A549 (cell line): ENCODE results near the gene SEC16B. TPM values are rescaled to one million over a fixed set of nuclear protein-coding genes. Genes with fewer than 3 reads are reported as not detected.
A peak's percentile ranks its signal among the peaks of the same experiment; 100 is the strongest.

Source experiments
- ATAC-seq, 2 experiments: fragments of 200-7000 bp in 1 of 2; fragments of >200 bp in 1 of 2; cut with Nextera tagmentation in 1 of 2; cut with Tn5 transposase in 1 of 2; 3 replicates each; pipeline versions ENCODE4 v1.8.0 to v1.9.1; 2018 to 2020; ENCODE audit warnings: mild to moderate bottlenecking in 1 of 2, moderate library complexity in 1 of 2
- CTCF ChIA-PET: fragments of 300-600 bp; sonication (Branson Sonifier 250); formaldehyde crosslinking; extraction: SDS; loops from one replicate; lab custom pipeline; 2021; ENCODE audit warnings: antibody characterized with exemption, inconsistent platforms; lab: Yijun Ruan, JAX
- POLR2A ChIA-PET: fragments of 350-600 bp; formaldehyde crosslinking; extraction: SDS; loops from one replicate; lab custom pipeline; 2021; ENCODE audit warnings: antibody characterized with exemption, inconsistent platforms; lab: Yijun Ruan, JAX
- DNase-seq, 2 experiments: peaks; one replicate each; pipeline versions ENCODE4 v3.0.0 to v3.0.0-alpha.2; 2011 to 2016; ENCODE audit warnings: low read depth in 1 of 2, low spot score in 1 of 2
- FAIRE-seq: peaks from 2 replicates; lab custom pipeline; 2011; peaks lifted over from hg19 to GRCh38; lab: Jason Lieb, UNC
- H3K27ac ChIP-seq, 2 experiments: fragments of >200 bp; sonication (Bioruptor Twin); formaldehyde crosslinking; 3 replicates each; pipeline ENCODE4 v1.5.1; 2016 to 2017
- H3K4me1 ChIP-seq: fragments of >200 bp; sonication (Bioruptor Twin); formaldehyde crosslinking; 3 replicates; pipeline ENCODE4 v1.6.1; 2016
- H3K4me2 ChIP-seq: fragments of >200 bp; sonication (Bioruptor Twin); formaldehyde crosslinking; 3 replicates; pipeline ENCODE4 v1.6.1; 2016
- H3K4me3 ChIP-seq: fragments of >200 bp; sonication (Bioruptor Twin); formaldehyde crosslinking; 3 replicates; pipeline ENCODE4 v1.5.1; 2016
- H3K9me3 ChIP-seq: fragments of >200 bp; sonication (Bioruptor Twin); formaldehyde crosslinking; 3 replicates; pipeline ENCODE4 v1.6.1; 2016
- BHLHE40 ChIP-seq: IDR thresholded peaks from 2 replicates; pipeline ENCODE4 v1.6.1; 2012; ENCODE audit warnings: low read depth, low read length, inconsistent platforms
- CEBPB ChIP-seq, 2 experiments: fragments of >200 bp in 1 of 2; sonication (Bioruptor Twin) in 1 of 2; formaldehyde crosslinking in 1 of 2; IDR thresholded peaks; 2 replicates each; pipeline ENCODE4 v1.6.1; 2012 to 2016
- EHF ChIP-seq: fragments of 250-450 bp; sonication (Bioruptor Pico); IDR thresholded peaks from 2 replicates; pipeline ENCODE4 v1.5.0; 2020; ENCODE audit warnings: mild to moderate bottlenecking
- EHMT2 ChIP-seq: fragments of 200-600 bp; sonication (generic); IDR thresholded peaks from 2 replicates; pipeline ENCODE4 v1.6.1; 2016; ENCODE audit warnings: antibody characterized with exemption, low read depth, mild to moderate bottlenecking, moderate library complexity
- EP300 ChIP-seq, 2 experiments: fragments of >200 bp; sonication (Bioruptor Twin); formaldehyde crosslinking; IDR thresholded peaks; 2 replicates in 1 of 2; 3 replicates in 1 of 2; pipeline ENCODE4 v1.6.1; 2016 to 2017
- FOSB ChIP-seq: fragments of 250-450 bp; sonication (Bioruptor Pico); IDR thresholded peaks from 2 replicates; pipeline ENCODE4 v1.5.0; 2020; ENCODE audit warnings: mild to moderate bottlenecking, moderate library complexity
- FOSL2 ChIP-seq, 2 experiments: fragments of 450-650 bp in 1 of 2; fragments of >200 bp in 1 of 2; sonication (Bioruptor Twin) in 1 of 2; formaldehyde crosslinking; IDR thresholded peaks; 2 replicates each; pipeline versions ENCODE4 v1.5.0 to v1.6.1; 2016 to 2020; ENCODE audit warnings: mild to moderate bottlenecking in 1 of 2, moderate library complexity in 1 of 2
- GATA3 ChIP-seq: IDR thresholded peaks from 2 replicates; pipeline ENCODE4 v1.6.1; 2012; ENCODE audit warnings: borderline replicate concordance
- HOXA7 ChIP-seq: fragments of 250-450 bp; sonication (Bioruptor Pico); IDR thresholded peaks from 2 replicates; pipeline ENCODE4 v1.5.0; 2020; ENCODE audit warnings: mild to moderate bottlenecking, moderate library complexity
- JUNB ChIP-seq: fragments of >200 bp; sonication (Bioruptor Twin); formaldehyde crosslinking; IDR thresholded peaks from 2 replicates; pipeline ENCODE4 v1.6.1; 2016
- KDM1A ChIP-seq: fragments of 200-600 bp; sonication (generic); IDR thresholded peaks from 2 replicates; pipeline ENCODE4 v1.6.1; 2016; ENCODE audit warnings: low read depth, mild to moderate bottlenecking
- KDM5A ChIP-seq: fragments of 200-600 bp; sonication (generic); IDR thresholded peaks from 2 replicates; pipeline ENCODE4 v1.6.1; 2016; ENCODE audit warnings: antibody characterized with exemption, mild to moderate bottlenecking
- NFE2L2 ChIP-seq: fragments of 150-350 bp; conservative IDR thresholded peaks from 2 replicates; pipeline ENCODE4 v1.6.1; 2014; ENCODE audit warnings: low read length
- TFCP2L1 ChIP-seq: fragments of 250-450 bp; sonication (Bioruptor Pico); IDR thresholded peaks from 2 replicates; pipeline ENCODE4 v1.5.0; 2021; ENCODE audit warnings: mild to moderate bottlenecking
- WGBS: methylation state at CpG from one replicate; pipeline ENCODE4 v1.1.6; 2017; ENCODE audit errors: missing lambda C conversion rate; 5-methylcytosine and 5-hydroxymethylcytosine counted together
- polyA plus RNA-seq, 4 experiments: library from polyadenylated mRNA; depleted of rRNA in 3 of 4; stranded (reverse); fragments of >200 nt; fragmentation: RNase III in 1 of 4; extraction: RNeasy Plus Mini Kit Qiagen cat#74134 plus additional on column Dnase treatment in 1 of 4; gene quantifications; 2 replicates in 3 of 4; 3 replicates in 1 of 4; pipeline ENCODE4 v1.2.3, GENCODE V29; 2011 to 2017
- TF ChIP-seq, protein P1 (sequence below): IDR thresholded peaks from 2 replicates; pipeline ENCODE4 v1.6.1; 2012
- TF ChIP-seq, protein P2 (sequence below): fragments of 200-600 bp; sonication (generic); IDR thresholded peaks from 2 replicates; pipeline ENCODE4 v1.6.1; 2016; ENCODE audit warnings: antibody characterized with exemption, mild to moderate bottlenecking, moderate library complexity
- TF ChIP-seq, protein P3 (sequence below): fragments of 250-450 bp; sonication (Bioruptor Pico); IDR thresholded peaks from 2 replicates; pipeline ENCODE4 v1.5.0; 2020; ENCODE audit warnings: low read depth, mild to moderate bottlenecking, moderate library complexity
- TF ChIP-seq, protein P4 (sequence below): fragments of >200 bp; sonication (Bioruptor Twin); formaldehyde crosslinking; IDR thresholded peaks from 3 replicates; pipeline ENCODE4 v1.6.1; 2016

SEC16B gene
- polyA plus RNA-seq, 2 of the 4 experiments (the other 2 are of a cell fraction): 1.3 to 2.6 TPM

DNA sequence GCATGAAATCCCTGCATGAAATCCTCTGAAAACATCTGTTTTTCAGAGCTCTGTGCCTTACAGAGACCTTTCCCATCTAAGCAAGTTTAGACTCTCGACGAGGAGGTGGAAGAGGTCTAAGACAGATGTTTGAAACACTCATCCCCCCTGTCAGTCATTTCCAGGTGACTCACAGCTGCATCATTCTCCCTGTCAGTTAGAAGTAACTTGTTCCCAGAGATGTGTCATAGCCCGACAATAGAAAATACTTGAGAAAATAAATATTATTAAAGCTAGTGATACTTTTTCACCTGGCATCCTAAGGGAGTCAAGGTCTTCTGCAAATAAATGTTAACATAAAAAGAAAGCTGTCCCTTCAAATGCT lies 41.6 kb upstream of the SEC16B start:
- ATAC-seq (peak; percentile 87 to 93; a peak in 5 of 6 replicates), FAIRE-seq (no peak), DNase-seq (peak; percentile 50 to 55)
- ChIA-PET POLR2A (no interaction called here), CTCF (interaction anchor here (0.6 to 1.5 kb wide), 4 partner anchors 16 to 63 kb away, joined by 3 to 6 read pairs (median 4); no protein-coding TSS in a partner anchor)
- 4% methylated on average over 3 of the region's 3 CpGs for WGBS
- 0 out of 3 replicates have a peak, but pooled peaks cover 4% of the 10 kb centered on the region for H3K9me3 ChIP-seq
- H3K27ac ChIP-seq: no peak overlapping the region
- peak overlapping the region; percentile 45 for H3K4me2 ChIP-seq
- H3K4me3 ChIP-seq: no peak overlapping the region
- H3K4me1 ChIP-seq: peaks cover 15% of the 10 kb centered on the region
- TF ChIP-seq EHMT2 (no peak), BHLHE40 (no peak), FOSL2 (IDR thresholded peaks at IDR 0.05) (peak; percentile 80), FOSL2 (CRISPR knock-in tag; IDR thresholded peaks at IDR 0.05) (peak; percentile 81), KDM5A (no peak), NFE2L2 (no peak), JUNB (peak; percentile 77), EP300 (IDR thresholded peaks at IDR 0.05) (no peak)
- TF ChIP-seq, protein P1, sequence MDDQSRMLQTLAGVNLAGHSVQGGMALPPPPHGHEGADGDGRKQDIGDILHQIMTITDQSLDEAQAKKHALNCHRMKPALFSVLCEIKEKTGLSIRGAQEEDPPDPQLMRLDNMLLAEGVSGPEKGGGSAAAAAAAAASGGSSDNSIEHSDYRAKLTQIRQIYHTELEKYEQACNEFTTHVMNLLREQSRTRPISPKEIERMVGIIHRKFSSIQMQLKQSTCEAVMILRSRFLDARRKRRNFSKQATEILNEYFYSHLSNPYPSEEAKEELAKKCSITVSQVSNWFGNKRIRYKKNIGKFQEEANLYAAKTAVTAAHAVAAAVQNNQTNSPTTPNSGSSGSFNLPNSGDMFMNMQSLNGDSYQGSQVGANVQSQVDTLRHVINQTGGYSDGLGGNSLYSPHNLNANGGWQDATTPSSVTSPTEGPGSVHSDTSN: peak; percentile 74
- TF ChIP-seq, protein P2, sequence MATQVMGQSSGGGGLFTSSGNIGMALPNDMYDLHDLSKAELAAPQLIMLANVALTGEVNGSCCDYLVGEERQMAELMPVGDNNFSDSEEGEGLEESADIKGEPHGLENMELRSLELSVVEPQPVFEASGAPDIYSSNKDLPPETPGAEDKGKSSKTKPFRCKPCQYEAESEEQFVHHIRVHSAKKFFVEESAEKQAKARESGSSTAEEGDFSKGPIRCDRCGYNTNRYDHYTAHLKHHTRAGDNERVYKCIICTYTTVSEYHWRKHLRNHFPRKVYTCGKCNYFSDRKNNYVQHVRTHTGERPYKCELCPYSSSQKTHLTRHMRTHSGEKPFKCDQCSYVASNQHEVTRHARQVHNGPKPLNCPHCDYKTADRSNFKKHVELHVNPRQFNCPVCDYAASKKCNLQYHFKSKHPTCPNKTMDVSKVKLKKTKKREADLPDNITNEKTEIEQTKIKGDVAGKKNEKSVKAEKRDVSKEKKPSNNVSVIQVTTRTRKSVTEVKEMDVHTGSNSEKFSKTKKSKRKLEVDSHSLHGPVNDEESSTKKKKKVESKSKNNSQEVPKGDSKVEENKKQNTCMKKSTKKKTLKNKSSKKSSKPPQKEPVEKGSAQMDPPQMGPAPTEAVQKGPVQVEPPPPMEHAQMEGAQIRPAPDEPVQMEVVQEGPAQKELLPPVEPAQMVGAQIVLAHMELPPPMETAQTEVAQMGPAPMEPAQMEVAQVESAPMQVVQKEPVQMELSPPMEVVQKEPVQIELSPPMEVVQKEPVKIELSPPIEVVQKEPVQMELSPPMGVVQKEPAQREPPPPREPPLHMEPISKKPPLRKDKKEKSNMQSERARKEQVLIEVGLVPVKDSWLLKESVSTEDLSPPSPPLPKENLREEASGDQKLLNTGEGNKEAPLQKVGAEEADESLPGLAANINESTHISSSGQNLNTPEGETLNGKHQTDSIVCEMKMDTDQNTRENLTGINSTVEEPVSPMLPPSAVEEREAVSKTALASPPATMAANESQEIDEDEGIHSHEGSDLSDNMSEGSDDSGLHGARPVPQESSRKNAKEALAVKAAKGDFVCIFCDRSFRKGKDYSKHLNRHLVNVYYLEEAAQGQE: no peak
- TF ChIP-seq, protein P3, sequence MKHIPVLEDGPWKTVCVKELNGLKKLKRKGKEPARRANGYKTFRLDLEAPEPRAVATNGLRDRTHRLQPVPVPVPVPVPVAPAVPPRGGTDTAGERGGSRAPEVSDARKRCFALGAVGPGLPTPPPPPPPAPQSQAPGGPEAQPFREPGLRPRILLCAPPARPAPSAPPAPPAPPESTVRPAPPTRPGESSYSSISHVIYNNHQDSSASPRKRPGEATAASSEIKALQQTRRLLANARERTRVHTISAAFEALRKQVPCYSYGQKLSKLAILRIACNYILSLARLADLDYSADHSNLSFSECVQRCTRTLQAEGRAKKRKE (CRISPR knock-in tag): no peak
- TF ChIP-seq, protein P4, sequence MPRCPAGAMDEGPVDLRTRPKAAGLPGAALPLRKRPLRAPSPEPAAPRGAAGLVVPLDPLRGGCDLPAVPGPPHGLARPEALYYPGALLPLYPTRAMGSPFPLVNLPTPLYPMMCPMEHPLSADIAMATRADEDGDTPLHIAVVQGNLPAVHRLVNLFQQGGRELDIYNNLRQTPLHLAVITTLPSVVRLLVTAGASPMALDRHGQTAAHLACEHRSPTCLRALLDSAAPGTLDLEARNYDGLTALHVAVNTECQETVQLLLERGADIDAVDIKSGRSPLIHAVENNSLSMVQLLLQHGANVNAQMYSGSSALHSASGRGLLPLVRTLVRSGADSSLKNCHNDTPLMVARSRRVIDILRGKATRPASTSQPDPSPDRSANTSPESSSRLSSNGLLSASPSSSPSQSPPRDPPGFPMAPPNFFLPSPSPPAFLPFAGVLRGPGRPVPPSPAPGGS: no peak
- TF ChIP-seq, all 56 proteins: peak for 3

DNA sequence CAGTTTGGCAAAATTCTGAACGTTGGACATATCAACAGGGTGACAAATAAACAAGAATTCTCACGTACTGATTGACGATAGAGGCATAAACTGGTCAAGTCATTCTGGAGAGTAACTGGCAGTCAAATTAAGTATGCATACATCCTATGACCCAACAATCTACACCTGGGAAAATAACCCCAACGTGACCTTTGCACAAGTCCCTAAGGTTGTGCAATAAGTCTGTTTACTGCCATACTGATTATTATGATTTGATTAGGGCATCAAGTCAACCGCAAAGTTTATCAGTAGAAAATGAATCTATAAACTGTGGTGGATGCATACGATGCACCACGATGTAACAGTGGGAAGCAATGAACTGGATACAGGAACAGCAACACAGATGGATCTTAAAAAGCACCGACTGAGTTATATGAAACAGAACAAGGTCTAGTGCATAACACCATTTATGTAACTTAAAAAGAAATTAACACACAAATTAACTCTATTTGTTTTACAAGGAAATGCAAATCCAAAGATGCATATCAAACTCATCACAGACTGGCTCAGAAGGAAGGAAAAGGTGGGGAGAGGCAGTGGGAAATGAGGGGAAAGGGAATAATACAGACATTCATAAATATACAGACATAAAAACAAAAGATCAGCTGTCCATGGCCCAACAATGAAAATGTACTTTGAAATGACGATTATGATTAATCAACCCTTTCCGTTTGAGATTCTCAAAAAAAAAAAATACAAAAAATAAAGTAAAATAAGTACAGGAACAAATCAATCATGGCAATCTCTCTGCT lies 41.0 kb upstream of the SEC16B start:
- 84% methylated on average over 10 of the region's 10 CpGs for WGBS
- Histone ChIP-seq H3K4me1 (peaks cover 15% of the 10 kb centered on the region), H3K27ac (no peak overlapping the region), H3K4me3 (no peak overlapping the region), H3K4me2 (peak overlapping the region; percentile 45)
- POLR2A ChIA-PET: no interaction called here
- TF ChIP-seq CEBPB (IDR thresholded peaks at IDR 0.05) (peak in 1 of 2 experiments; percentile 28; a peak in 1 of 4 replicates), KDM5A (no peak), TFCP2L1 (no peak), HOXA7 (CRISPR knock-in tag) (no peak), FOSB (no peak), KDM1A (no peak), GATA3 (no peak), EHF (CRISPR knock-in tag) (no peak)
- TF ChIP-seq, all 56 proteins: peak for 1
- 0 out of 3 replicates have a peak, but pooled peaks cover 4% of the 10 kb centered on the region for H3K9me3 ChIP-seq
- DNase-seq: no peak
- CTCF ChIA-PET: interaction anchor here (0.6 to 1.5 kb wide), 4 partner anchors 16 to 62 kb away, joined by 3 to 6 read pairs (median 4); no protein-coding TSS in a partner anchor
- no peak for FAIRE-seq
- no peak for ATAC-seq
